GM18502 (cell line): ENCODE results near the gene AARS2.

ENCODE experiments used
- ATAC-seq: cut with Tn5 transposase; IDR thresholded peaks from one replicate; pipeline ENCODE4 v1.9.1; 2021; ENCODE audit warnings: mild to moderate bottlenecking; ENCODE audit not compliant: unreplicated experiment, poor library complexity

Gene AARS2

GRCh38 chr6:44254191-44255104 is 58.7 kb downstream of the AARS2 start:
- ATAC-seq: no peak

GRCh38 chr6:44253307-44254101 is 59.6 kb downstream of the AARS2 start:
- no peak for ATAC-seq

GRCh38 chr6:44251576-44252524 is 61.3 kb downstream of the AARS2 start:
- no peak for ATAC-seq

- no peak for ATAC-seq
Observed at GRCh38 chr6:44250718-44251123, 62.4 kb downstream of the AARS2 start.

GRCh38 chr6:44250067-44250717 is 63.0 kb downstream of the AARS2 start:
- no peak for ATAC-seq
